ENCODE results near the gene VPS37B. TPM values are rescaled to one million over a fixed set of nuclear protein-coding genes. Genes with fewer than 3 reads are reported as not detected.

Gene VPS37B
- total and polyA plus RNA-seq, 2 donors (not counting 1 experiment from before 2014, with no cell fraction given), result 66.7 to 88.1 TPM

DNA sequence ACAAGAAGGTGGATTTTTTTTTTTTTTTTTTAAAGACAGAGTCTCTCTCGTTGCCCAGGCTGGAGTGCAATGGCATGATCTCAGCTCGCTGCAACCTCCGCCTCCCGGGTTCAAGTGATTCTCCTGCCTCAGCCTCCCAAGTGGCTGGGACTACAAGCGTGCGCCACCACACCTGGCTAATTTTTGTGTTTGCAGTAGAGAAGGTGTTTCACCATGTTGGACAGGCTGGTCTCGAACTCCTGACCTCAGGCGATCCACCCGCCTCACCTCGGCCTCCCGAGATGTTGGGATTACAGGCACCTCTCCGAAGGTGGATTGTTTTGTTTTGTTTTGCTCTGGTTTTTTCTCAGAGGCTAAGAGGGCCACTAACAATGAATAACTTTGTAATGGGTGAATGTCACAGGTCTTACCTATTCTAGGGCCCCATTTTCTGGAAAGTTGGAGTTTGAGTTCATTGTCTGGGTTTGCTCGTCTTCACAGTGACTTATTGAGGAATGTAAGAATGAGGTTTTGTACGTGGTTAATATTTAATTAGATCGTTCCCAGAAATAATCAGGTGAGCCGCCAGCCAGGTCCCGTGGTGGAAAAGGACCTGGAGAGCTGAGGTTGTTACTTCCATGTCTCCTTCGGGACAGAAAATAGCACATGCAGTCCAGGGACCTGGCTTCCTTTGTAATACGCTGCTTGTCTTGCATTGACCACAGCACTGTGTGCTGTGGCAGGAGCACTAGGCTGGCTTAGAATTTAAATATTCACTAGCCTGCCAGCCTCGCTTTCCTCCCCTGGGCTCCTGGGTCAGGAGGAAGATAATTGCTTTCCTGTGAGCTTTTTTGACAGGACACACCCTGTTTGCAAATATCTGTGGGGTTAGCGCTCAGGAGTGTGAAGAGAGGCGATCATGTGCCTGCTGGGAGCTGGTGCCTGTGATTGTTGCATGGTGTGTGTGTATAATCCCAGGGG, 58.3 kb downstream of the VPS37B start:
- Histone ChIP-seq H3K9me3 (ENCODE audit: control extremely low read depth in 1 of 3, control insufficient read depth in 2 of 3, insufficient read depth in 1 of 3, low read length in 2 of 3) (peaks cover 0 to 2% (median 0%) of the 10 kb centered on the region in 3 donors), H3K79me2 (ENCODE audit: control insufficient read depth, insufficient read depth, low read length) (peaks cover 65% of the 10 kb centered on the region), H3K4me1 (ENCODE audit: control insufficient read depth in 2 of 2, insufficient read depth in 2 of 2, low read length in 2 of 2) (peaks cover 35 to 67% of the 10 kb centered on the region in 2 donors), H3K27me3 (replicated peaks in 1 of 4; ENCODE audit: control extremely low read depth in 1 of 4, control insufficient read depth in 3 of 4, insufficient read depth in 4 of 4, low read length in 3 of 4) (no peaks in the 10 kb centered on the region), H3K4me2 (replicated peaks; ENCODE audit: low read depth, low read length, poor library complexity, severe bottlenecking) (peak overlapping the region; percentile 84), H3K36me3 (replicated peaks in 1 of 2; ENCODE audit: control extremely low read depth in 1 of 2, control insufficient read depth in 1 of 2, extremely low read depth in 1 of 2, insufficient read depth in 2 of 2, low read length in 1 of 2) (peaks cover 0 to 35% of the 10 kb centered on the region in 2 experiments), H3K27ac (ENCODE audit: low read length in 2 of 2) (peak overlapping the region; percentile 82 to 87), H4K20me1 (ENCODE audit: control insufficient read depth, insufficient read depth, low read length, poor library complexity, severe bottlenecking) (peaks cover 59% of the 10 kb centered on the region), H3K9ac (ENCODE audit: low read length) (peak overlapping the region; percentile 89), H2AFZ (ENCODE audit: insufficient read depth, low read depth, low read length, poor library complexity, severe bottlenecking) (peak overlapping the region; percentile 66), H3K4me3 (ENCODE audit: control extremely low read depth in 1 of 5, extremely low read depth in 1 of 5, insufficient read depth in 1 of 5, low read depth in 2 of 5, low read length in 4 of 5) (peak overlapping the region; percentile 79 to 99 (median 87))
- H3K27ac Mint-ChIP-seq, result peak overlapping the region; percentile 98
- H3K4me1 Mint-ChIP-seq, result peaks cover 72% of the 10 kb centered on the region
- no peak for TF ChIP-seq EZH2 (IDR thresholded peaks at IDR 0.05; ENCODE audit: borderline replicate concordance, insufficient read depth, low read depth, low read length, poor library complexity, severe bottlenecking)
- TF ChIP-seq, protein P1, sequence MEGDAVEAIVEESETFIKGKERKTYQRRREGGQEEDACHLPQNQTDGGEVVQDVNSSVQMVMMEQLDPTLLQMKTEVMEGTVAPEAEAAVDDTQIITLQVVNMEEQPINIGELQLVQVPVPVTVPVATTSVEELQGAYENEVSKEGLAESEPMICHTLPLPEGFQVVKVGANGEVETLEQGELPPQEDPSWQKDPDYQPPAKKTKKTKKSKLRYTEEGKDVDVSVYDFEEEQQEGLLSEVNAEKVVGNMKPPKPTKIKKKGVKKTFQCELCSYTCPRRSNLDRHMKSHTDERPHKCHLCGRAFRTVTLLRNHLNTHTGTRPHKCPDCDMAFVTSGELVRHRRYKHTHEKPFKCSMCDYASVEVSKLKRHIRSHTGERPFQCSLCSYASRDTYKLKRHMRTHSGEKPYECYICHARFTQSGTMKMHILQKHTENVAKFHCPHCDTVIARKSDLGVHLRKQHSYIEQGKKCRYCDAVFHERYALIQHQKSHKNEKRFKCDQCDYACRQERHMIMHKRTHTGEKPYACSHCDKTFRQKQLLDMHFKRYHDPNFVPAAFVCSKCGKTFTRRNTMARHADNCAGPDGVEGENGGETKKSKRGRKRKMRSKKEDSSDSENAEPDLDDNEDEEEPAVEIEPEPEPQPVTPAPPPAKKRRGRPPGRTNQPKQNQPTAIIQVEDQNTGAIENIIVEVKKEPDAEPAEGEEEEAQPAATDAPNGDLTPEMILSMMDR (IDR thresholded peaks at IDR 0.05), result no peak
- WGBS (ENCODE audit: insufficient coverage), result 88% methylated on average over 17 of the region's 22 CpGs
- peak overlapping the region; percentile 97 for H3K4me3 Mint-ChIP-seq
- ChIA-PET POLR2A (no interaction called here), CTCF (interaction anchor here (1.3 to 2.1 kb wide), 4 partner anchors 24 to 44 kb away, joined by 4 to 14 read pairs (median 6); no protein-coding TSS in a partner anchor)
- H3K27me3 Mint-ChIP-seq, result no peaks in the 10 kb centered on the region
- ATAC-seq (ENCODE audit: low read depth) (no peak), DNase-seq (no peak)
- intact Hi-C loops (cut with micrococcal nuclease), result loop anchor here (2.0 to 10.0 kb wide), 3 partner anchors 61 to 587 kb away; partner anchors contain the start of gene CCDC62
- H3K9me3 Mint-ChIP-seq (ENCODE audit: insufficient read depth), result no peaks in the 10 kb centered on the region

Measured in B cell (primary cell).